Heart left ventricle (tissue), 13 donors: Measurements from ENCODE around the gene ARSB.

Experiments
- CTCF ChIP-seq, 12 donors: fragments of 200-600 bp; sonication (generic) in 4 of 12; IDR thresholded peaks; one replicate each; pipeline versions ENCODE4 v1.5.0 to v1.8.0; 2018 to 2022; ENCODE audit warnings: antibody characterized with exemption in 12 of 12, mild to moderate bottlenecking in 5 of 12
- POLR2A ChIP-seq, 2 donors: fragments of 450-650 bp; IDR thresholded peaks; one replicate each; pipeline ENCODE4 v1.6.1; 2017; ENCODE audit warnings: antibody characterized with exemption in 2 of 2, mild to moderate bottlenecking in 2 of 2, moderate library complexity in 2 of 2
- donor health status: ischemic (EF 13 %, LVEDD 7.1; RV severe dilation, severe dysfunction).
- donor health status: DM: no; HTN: yes; CAD: no.
- donor health status: DM: no; HTN: no; CAD: no.
- donor health status: ischemic (EF 25% LVEDD 6.9; RV normal size, moderate dysfunction).
- donor health status: ischemic (EF 25% LVEDD 5.7; RV mildly dilated, moderate dysfunction).
- donor health status: ischemic (EF 35%, LVEDD 5.7; RV mildly dilated, moderate dysfunction).
- donor health status: nonischemic (EF 11% LVEDD 7.7; RV severe dilation, severe dysfunction).
- donor health status: DM: yes; HTN: yes; CAD: no.
- donor health status: PGD.
- donor health status: ischemic (EF 29% LVEDD 5.4; RV normal size, mild dysfunction).
- donor health status: nonischemic (EF 23%, LVEDD 6.1; RV moderate dilation, normal function).

GRCh38 chr5:79005936-79006631 lies 21.0 kb upstream of the ARSB start:
- TF ChIP-seq POLR2A (IDR thresholded peaks at IDR 0.05), result no peak
- no peak for TF ChIP-seq CTCF (IDR thresholded peaks at IDR 0.05)
